Activated T-helper 9 cell treated with anti-CD3 and anti-CD28 coated beads, Interleukin-2, amount 50 U/mL, for 16 hours (primary cell): ENCODE measurements around the gene TAS1R2.
"Not testable (repeated sequence)": the region's sequence is repeated elsewhere in the genome, so short reads cannot be mapped to it uniquely, and the experiment has no call there.

Experiments
- DNase-seq: peaks from one replicate; pipeline ENCODE4 v3.0.0-alpha.2; 2020; ENCODE audit warnings: low read depth

The TAS1R2 gene

GRCh38 chr1:18883636-18884418, 24.4 kb upstream of the TAS1R2 start:
- DNase-seq = peak; percentile 49

GRCh38 chr1:18883079-18883478, 23.6 kb upstream of the TAS1R2 start:
- no peak for DNase-seq

- no peak for DNase-seq
Measured at GRCh38 chr1:18882486-18882885, 23.0 kb upstream of the TAS1R2 start.

DNA sequence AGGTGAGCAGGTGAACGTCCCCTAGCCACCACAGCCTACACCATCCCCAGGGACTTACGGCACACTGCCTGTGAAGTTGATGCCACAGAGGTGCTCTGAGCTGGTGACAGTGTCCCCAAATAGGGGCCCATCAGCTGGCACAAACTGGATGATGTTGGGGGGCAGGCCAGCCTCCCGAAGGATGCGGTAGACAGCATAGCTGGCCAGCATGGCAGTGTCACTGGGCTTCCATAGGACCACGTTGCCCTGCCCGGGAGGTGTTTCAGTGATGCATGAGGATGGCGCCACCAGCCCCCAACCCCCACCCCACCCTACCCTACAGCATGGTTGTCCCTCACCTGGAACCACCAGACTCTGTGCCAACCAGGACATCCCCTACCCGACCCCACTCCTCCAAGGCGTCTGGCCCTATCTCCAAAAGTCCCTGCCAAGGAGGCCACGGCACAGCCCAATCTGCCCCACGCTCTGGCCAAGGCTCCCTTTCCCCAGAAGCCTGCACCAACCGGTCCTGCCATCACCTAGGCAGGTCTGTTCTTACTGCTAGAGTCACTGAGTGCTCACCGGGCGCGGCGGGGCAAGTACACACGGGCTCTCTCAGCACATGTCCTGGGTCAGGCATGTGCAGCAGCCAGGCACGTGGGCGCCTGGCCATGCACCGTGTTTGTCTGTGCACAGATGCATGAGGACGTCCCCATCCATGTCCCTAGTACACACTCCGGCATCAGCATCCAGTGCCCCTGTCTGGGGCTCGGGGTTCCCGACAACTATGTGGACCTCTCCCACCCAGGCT, 22.4 kb upstream of the TAS1R2 start:
- DNase-seq = no peak

DNA sequence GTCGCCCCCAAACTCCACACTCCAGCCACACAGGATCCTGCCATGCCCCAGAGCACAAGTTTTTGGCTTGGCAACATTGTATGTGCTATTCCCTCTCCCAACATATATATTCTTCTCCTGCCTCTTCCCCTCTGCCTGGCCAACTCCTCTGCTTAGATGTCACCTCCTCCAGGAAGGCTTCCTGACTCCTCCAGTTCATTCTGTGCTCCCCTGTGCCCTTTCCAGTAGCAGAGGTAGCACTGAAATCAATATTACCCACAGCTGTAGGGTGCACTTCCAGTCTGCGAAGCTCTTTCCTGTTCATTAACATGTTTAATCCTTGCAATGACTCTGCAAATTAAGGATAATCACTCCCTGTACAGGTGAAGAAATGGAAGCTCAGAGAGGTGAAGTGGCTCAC, 21.7 kb upstream of the TAS1R2 start:
- DNase-seq = no peak

- no peak for DNase-seq
Measured at GRCh38 chr1:18880585-18880984, 21.1 kb upstream of the TAS1R2 start.

DNA sequence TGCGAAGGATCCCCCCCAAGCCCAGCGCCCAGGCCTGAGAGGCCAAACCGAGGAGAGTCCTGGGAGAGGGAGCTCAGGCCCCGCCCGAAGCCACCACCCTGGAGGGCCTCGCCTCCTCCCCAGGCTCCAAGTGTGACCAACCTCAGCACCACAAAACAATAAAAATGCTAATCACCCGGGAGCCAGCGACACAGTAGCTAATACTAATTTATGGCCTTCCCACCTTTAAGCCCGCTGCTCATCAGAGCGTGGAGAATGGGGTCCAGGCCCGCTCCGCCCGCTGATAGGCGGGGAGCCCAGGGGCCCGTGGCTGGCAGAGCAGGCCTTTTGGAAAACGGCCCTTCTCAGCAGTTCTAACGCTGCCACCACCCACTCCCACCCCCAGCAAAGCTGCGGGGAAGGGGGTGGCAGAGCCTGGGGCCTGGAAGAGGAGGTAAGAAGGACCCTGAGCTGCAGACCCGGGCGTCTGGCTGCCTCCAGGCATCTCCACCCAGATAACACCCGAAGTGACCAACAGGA, 20.4 kb upstream of the TAS1R2 start:
- no peak for DNase-seq

GRCh38 chr1:18879215-18879790, 19.8 kb upstream of the TAS1R2 start:
- DNase-seq = no peak

DNA sequence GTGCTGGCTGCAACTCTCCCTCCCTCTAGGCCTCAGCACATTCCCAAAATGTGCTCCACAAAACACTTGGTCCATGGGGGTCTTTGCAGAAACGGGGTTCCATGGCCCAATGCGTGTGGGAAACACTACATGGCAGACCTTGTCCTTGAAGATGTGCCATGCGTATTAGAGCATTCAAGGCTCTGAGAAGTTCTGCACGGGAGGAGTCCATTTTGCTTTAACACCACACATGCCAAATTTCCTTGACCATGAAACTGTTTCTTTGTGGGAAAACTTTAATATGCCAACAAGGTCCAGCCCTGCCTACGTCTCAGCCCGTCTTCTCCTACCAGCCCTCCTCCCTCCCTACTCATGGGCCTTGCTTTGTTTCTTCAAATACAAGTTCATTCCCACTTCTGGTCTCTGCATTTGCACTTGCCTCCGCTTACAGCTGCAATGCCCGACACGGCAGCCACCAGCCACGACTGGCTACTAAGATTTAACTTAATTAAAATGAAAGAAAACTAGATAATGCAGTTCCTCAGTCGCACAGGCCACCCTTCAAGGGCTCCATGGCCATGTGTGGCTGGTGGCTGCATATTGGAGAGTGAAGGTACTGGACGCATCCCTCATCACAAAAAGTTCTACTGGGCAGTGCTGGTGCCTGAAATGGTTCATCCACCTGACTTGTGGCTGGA, 19.2 kb upstream of the TAS1R2 start:
- no peak for DNase-seq

GRCh38 chr1:18877282-18877681, 17.8 kb upstream of the TAS1R2 start:
- DNase-seq = no peak

DNA sequence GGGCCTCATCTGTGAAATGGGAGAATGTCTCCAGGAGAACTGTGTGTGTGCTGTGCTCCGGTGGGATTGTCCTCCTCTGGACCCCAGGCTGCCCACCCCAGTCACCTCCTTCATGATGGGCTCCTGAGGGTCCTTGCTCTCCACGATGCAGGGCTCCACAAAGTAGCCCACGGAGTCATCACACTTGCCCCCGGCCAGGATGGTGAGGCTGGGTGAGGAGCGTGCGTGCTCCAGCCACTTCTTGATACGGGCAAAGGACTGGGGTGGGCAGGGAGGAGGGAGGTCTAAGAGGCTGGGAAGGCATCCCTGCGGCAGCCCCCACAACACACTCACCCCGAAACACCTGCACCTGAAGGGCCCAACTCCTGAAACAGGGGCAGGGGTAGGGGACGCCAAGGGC, 16.8 kb upstream of the TAS1R2 start:
- DNase-seq = no peak

DNA sequence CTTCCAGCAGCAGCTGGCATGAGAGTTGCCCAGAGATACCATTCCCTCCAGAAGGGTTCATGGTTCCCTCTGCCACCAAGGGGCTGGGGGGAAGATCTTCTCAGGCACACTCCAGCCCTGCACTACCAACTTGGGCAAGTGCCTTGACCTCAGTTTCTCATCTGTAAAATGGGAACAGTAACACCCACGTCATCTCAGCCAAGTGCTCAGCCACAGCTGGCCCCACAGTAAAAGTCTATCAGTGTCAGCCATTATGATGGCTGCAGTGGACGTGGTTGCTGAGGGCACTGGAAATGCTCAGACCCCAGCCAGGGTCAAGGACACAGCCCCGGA, 16.3 kb upstream of the TAS1R2 start:
- DNase-seq = no peak

DNA sequence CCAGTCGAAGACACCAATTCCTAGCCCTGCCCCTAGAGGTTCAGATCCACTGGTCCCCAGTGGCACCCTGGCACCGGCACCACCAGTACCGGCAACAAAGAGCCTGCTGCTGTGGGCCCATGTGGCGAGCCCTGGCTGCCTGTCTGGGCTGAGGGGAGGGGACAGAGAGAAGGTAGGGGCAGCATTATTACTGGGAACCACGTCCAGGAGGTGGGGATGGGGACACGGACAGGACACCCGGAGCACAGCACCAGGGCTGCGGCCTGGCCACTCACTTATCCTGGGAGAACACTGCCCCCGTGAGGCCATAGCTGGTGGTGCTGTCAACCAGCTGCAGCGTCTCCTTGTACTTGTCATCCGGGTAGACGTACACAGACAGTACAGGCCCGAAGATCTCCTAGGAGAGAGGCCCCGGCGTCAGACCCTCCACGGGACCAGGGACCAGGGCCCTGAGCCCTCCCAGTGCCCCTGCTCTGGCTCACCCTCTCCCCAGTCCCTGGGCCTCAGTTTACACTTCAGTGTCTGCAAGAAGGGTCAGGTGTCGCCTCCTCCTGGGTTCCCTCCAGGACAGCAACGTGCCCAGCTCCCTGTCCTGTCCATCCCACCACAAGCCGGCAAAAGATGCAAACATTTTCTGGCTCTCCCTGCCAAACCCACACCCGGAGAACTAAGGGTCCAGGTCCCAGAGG, 15.8 kb upstream of the TAS1R2 start:
- DNase-seq = peak; percentile 41

DNA sequence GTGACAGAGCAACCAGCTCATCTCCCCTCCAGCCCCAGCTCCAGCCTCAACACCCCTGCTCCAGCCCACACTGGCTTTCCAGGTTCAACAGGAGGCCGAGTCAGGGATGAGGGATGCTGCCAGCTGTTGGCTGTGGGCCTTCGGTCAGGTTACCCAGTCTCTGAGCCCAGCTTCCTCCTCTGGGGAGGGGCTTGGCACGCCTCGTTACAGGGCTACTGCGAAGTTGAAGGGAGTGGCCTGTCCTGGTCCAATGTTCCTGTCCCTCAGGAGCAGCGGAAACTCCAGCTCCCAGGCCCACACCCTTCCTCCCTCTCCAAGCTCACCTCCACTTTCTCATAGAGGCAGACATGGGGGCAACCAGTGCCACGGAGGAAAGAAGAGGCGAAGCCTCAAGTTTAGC, 15.1 kb upstream of the TAS1R2 start:
- DNase-seq = no peak

- DNase-seq = no peak
Measured at GRCh38 chr1:18874036-18874435, 14.6 kb upstream of the TAS1R2 start.

GRCh38 chr1:18872071-18872611, 12.7 kb upstream of the TAS1R2 start:
- no peak for DNase-seq

DNA sequence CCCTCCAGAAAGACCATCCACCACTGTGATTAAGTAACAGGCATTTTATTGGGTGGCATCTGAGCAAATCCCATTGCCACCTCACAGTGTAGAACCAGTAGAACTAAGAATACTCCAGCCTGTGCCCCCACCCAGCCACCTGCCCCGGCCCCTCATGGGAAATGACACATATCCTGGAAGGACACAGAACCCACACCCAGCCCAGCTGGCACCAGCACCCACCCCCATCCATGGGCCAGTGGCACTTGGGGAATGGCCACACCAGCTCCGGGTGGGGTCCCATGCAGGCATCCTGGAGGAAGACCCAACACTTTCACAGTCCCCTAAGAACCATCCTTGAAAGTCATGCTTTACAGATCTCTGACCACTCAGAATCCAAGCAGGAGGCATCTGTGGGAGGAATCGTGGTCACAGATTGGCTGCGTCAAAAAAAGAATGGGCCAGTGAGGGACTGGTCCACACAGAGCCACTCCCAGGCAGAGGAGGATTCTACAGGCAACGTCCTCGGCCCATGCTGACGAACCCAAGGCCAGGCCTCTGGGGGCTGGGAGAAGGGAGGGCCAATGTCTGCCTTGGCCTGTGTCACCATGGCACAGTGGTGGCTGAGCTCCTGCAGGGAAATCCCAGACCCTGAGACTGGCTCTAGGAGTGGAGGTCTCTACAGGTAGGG, 12.1 kb upstream of the TAS1R2 start:
- no peak for DNase-seq

GRCh38 chr1:18870957-18871356, 11.5 kb upstream of the TAS1R2 start:
- no peak for DNase-seq

- not testable (repeated sequence) for DNase-seq
Measured at GRCh38 chr1:18870595-18870865, 11.1 kb upstream of the TAS1R2 start.

DNA sequence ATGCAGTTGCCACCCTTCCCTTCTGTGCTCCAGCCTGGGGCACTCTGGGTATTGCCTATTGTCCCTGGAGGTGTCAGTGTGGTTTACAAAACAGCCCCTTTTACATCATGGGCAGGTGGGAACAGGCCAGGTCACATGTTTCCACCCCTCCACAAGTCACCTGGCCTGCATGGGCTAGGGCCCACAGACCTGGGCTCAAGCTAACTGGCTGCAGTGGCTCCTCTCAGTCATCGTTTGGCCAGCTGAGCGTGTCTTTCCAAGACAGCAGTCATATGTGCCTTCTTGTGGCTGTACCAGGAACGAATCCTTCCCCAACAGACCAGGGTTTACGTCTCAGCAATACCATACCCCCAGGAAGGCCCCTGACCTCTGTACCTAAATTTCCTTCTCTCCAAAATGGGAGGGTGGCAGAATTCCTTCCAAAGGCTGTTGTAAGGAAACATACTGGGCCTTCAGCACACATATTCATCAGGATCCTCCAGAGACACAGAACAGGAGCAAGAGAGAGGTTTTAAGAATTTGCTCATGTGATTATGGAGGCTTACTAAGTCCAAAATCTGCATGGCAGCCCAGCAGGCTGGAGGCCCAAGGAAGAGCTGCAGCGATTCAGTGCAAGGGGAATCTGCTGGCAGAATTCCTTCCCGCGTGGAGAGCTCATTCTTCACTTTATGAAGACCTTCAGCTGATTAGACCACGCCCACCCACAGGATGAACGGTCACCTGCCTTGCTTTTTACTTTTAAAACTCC, 10.6 kb upstream of the TAS1R2 start:
- DNase-seq = no peak
